Measurements from ENCODE around the gene SPATS2L. TPM values are rescaled to one million over a fixed set of nuclear protein-coding genes. Genes with fewer than 3 reads are reported as not detected.

SPATS2L gene
- total RNA-seq, 2 experiments from 2014 or later, result 79.0 to 82.3 TPM

DNA sequence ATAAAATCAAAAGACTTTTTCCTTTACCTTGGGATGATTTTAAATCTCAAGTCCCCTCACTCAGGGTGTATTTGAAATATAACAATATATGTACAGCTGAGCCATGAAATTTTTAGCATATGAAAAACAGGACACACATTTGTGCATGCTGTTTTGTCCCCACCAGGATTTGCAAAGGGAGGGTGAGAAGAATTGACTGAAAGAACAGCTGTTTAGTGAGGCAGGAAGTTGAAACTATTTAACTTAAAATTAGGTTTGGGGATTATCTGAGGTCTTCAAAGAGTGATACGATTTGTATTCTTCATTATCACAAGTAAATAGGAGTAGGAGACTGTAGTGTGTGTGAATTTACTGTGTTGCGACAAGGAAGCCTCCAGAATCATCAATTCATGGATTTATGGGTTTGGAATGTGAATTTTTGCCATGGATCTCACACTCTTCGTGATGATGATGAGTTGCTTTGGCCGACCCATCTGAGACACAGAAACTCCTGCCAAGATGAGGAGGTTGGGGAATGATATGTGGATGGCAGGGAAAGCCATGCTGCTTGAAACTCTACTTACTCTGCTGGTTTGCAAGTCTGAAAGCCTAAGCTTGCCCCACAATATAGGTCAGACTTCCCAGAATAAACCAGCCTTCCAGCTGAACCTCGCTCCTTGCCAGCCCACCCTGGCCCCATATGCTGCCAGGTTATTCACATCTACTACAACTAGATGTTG, 31.0 kb upstream of the SPATS2L start:
- no peaks in the 10 kb centered on the region for H3K36me3 Mint-ChIP-seq (ENCODE audit: low read depth)
- no peak overlapping the region for H3K27ac Mint-ChIP-seq
- H3K4me3 Mint-ChIP-seq, result no peak overlapping the region
- CTCF ChIA-PET, result no interaction called here
- DNase-seq, result no peak
- peaks cover 18% of the 10 kb centered on the region for H3K27me3 Mint-ChIP-seq
- H3K9me3 Mint-ChIP-seq, result no peaks in the 10 kb centered on the region
- POLR2A ChIA-PET, result no interaction called here
- no peaks in the 10 kb centered on the region for H3K4me1 Mint-ChIP-seq

DNA sequence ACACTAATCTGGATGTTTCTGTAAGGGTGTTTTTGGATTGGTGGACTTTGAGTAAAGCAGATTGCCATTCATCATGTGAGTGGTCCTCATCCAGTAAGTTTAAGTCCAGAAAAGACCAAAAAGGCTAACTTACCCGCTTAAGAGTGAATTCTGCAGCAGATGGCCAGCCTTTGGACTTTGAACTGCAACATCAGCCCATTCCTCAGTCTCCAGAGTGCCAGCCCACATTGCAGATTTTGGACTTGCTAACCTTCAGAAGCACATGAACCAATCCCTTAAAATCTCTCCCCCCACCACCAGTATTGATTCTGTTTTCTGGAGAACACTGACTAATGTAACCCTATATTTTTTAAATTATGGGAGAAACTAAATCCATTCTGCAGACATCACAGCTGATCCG, 30.0 kb upstream of the SPATS2L start:
- H3K4me3 Mint-ChIP-seq, result no peak overlapping the region
- no peaks in the 10 kb centered on the region for H3K36me3 Mint-ChIP-seq (ENCODE audit: low read depth)
- ChIA-PET POLR2A (no interaction called here), CTCF (no interaction called here)
- DNase-seq, result no peak
- H3K9me3 Mint-ChIP-seq, result no peaks in the 10 kb centered on the region
- H3K4me1 Mint-ChIP-seq, result no peaks in the 10 kb centered on the region
- H3K27me3 Mint-ChIP-seq, result peaks cover 18% of the 10 kb centered on the region
- no peak overlapping the region for H3K27ac Mint-ChIP-seq

DNA sequence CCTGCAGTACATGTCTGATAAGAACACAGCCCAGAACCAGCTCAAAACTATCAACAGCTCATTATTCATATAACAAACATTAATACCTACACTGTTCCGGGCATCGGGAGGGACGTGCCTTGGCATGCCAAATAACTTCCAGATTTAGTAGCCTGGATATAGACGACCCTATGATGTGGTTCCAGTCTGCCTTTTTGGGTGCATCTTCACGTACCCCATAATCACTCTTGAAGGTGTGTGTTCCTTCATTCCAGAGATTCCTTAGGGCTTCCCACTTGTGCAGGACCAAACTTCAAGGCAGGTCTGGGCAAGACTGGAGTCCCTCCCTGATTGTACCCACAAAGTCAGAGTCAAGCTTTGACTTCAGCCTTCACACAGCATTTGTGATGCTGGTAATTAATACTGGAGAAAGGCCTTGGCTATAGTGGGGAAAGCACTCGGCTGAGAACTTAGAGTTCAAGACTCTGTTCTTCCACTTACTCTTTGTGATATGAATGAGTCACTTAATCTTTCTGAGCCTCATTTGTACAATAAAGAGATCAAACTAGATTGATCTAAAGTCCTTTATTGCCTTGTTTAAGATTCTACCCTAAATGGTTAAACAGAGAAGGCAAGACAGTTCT, 27.7 kb upstream of the SPATS2L start:
- H3K36me3 Mint-ChIP-seq (ENCODE audit: low read depth), result no peaks in the 10 kb centered on the region
- POLR2A ChIA-PET, result no interaction called here
- no peak overlapping the region for H3K4me3 Mint-ChIP-seq
- DNase-seq, result no peak
- peaks cover 32% of the 10 kb centered on the region for H3K27me3 Mint-ChIP-seq
- CTCF ChIA-PET, result no interaction called here
- H3K27ac Mint-ChIP-seq, result no peak overlapping the region
- no peaks in the 10 kb centered on the region for H3K9me3 Mint-ChIP-seq
- no peaks in the 10 kb centered on the region for H3K4me1 Mint-ChIP-seq

DNA sequence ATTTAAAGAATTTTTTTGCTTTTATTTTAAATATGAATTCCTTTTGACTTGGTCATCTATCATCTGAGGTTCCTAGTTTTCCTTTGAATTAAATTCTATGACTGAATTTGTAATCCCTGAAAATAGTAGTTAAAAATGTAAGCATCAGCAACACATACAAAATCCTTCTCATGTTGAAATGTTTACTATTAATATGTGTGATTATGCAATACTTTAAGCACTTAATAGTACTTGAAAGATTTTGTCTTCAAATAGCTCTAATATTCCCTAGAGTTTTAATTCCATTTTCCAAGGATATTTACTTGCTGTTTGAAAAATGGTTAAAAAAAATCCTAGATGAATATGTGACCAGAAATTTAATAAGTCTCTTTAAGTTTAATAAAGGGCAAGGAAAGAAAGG, 26.6 kb upstream of the SPATS2L start:
- peaks cover 37% of the 10 kb centered on the region for H3K27me3 Mint-ChIP-seq
- POLR2A ChIA-PET, result no interaction called here
- no peaks in the 10 kb centered on the region for H3K36me3 Mint-ChIP-seq (ENCODE audit: low read depth)
- no peak overlapping the region for H3K4me3 Mint-ChIP-seq
- CTCF ChIA-PET, result no interaction called here
- DNase-seq, result no peak
- H3K9me3 Mint-ChIP-seq, result no peaks in the 10 kb centered on the region
- no peaks in the 10 kb centered on the region for H3K4me1 Mint-ChIP-seq
- no peak overlapping the region for H3K27ac Mint-ChIP-seq

DNA sequence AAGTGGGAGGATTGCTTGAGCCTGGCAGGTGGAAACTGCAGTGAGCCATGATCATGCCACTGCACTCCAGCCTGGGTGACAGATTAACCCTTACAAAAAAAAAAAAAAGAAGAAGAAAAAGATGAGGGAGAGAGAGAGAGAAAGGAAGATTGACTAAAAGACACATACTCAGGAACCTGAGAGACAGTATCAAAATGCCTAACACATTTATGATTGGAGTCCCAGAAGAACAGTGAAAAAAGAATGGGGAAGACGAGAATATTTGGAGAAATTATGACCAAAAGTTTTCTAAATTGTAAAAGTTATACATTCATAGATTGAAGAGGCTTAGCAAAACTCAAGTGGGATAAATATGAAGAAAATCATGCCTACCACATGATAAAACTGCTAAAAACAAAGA, 19.9 kb upstream of the SPATS2L start:
- ChIA-PET POLR2A (no interaction called here), CTCF (no interaction called here)
- DNase-seq, result no peak

DNA sequence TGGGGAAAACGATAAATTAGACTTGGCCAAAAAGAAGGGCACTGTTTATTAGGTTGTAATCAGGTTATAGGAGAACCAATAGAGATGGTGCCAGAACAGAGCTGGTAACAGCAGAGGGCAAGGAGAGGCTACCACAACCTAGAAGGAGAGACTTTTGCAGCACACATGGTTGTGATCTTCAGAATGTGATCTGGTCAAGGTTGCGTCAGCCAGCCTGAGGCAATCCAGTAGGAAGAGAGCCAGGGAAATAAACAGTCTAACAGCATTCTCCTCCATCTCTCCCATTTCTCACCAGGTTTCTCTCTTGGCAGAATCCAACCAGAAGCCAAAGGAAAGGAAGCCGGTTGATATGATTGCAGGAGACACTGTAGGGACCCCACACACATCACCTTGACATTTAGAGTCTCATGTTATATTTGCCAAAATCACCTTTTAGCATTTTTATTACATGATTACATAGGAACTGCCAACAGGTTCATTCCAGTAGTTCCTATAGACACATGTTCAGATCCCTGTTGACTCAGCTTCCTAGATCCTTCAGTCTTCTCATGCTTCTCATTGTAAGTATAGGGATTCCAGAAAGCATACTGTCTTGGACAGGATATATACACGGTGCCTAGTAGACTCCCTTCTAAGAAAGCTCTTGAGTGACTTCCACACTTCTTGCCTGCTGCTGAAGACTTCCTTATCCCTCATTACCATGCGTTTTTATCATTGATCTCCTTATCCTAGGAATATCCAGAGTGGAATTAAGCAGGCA, 17.6 kb upstream of the SPATS2L start:
- Mint-ChIP-seq H3K27me3 (peaks cover 36% of the 10 kb centered on the region), H3K36me3 (ENCODE audit: low read depth) (no peaks in the 10 kb centered on the region), H3K4me1 (no peaks in the 10 kb centered on the region), H3K27ac (no peak overlapping the region), H3K4me3 (no peak overlapping the region), H3K9me3 (peaks cover 2% of the 10 kb centered on the region)
- CTCF ChIA-PET, result no interaction called here
- POLR2A ChIA-PET, result no interaction called here
- no peak for DNase-seq

More for the DNA sequence above, 19.9 kb upstream of the SPATS2L start:
- peaks cover 45% of the 10 kb centered on the region for H3K27me3 Mint-ChIP-seq
- peaks cover 2% of the 10 kb centered on the region for H3K9me3 Mint-ChIP-seq
- no peak overlapping the region for H3K4me3 Mint-ChIP-seq
- H3K4me1 Mint-ChIP-seq, result no peaks in the 10 kb centered on the region
- H3K27ac Mint-ChIP-seq, result no peak overlapping the region
- no peaks in the 10 kb centered on the region for H3K36me3 Mint-ChIP-seq (ENCODE audit: low read depth)

DNA sequence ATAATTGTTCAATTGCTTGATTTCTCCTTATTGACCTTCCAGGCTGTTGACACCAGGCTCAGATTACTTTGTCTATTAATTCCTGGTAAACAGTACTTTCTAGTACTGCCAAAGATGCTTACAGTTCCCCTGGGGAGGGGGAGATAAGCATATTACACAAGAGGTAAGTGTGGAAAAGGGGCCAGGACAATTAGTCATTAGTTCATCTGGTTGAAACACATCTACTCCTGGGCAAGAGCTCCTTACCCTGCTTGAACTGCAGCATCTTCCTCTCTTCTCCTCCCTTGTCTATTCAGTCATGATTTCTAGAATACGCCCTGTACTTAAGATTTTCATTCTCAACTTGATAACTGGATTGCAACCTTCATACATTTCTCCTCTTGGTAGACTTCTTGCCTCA, 10.4 kb upstream of the SPATS2L start:
- peaks cover 15% of the 10 kb centered on the region for H3K27me3 Mint-ChIP-seq
- no peaks in the 10 kb centered on the region for H3K9me3 Mint-ChIP-seq
- peaks cover 11% of the 10 kb centered on the region for H3K4me1 Mint-ChIP-seq
- POLR2A ChIA-PET, result interaction anchor here (2.0 kb wide), 1 partner anchor 10 kb away, joined by 4 read pairs; the partner anchor contains the start of gene SPATS2L
- no peak overlapping the region for H3K27ac Mint-ChIP-seq
- CTCF ChIA-PET, result interaction anchor here (1.2 kb wide), 1 partner anchor 185 kb away, joined by 3 read pairs; no protein-coding TSS in a partner anchor
- H3K36me3 Mint-ChIP-seq (ENCODE audit: low read depth), result no peaks in the 10 kb centered on the region
- no peak overlapping the region for H3K4me3 Mint-ChIP-seq
- no peak for DNase-seq

DNA sequence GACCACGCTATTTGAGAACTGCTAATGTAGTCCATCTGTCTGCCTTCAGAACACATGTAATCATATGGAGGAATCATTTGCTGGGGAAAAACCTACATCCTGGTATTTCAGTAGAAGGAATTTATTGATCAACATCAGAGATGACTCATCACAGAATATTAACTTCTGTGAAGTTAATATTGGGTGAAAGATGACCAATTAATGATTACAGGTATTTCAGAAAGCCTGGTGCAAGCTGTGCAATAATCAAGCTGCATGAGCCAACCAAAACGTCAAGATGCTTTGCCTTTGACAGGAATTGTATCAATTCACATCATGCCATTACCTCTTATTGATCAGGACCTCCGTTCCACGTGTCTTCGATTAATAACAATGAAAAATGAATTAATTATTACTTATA, 9.4 kb upstream of the SPATS2L start:
- H3K4me3 Mint-ChIP-seq, result no peak overlapping the region
- ChIA-PET CTCF (no interaction called here), POLR2A (interaction anchor here (2.0 kb wide), 1 partner anchor 9 kb away, joined by 4 read pairs; the partner anchor contains the start of gene SPATS2L)
- H3K9me3 Mint-ChIP-seq, result no peaks in the 10 kb centered on the region
- no peaks in the 10 kb centered on the region for H3K36me3 Mint-ChIP-seq (ENCODE audit: low read depth)
- H3K27ac Mint-ChIP-seq, result no peak overlapping the region
- H3K27me3 Mint-ChIP-seq, result peaks cover 12% of the 10 kb centered on the region
- no peak for DNase-seq
- H3K4me1 Mint-ChIP-seq, result peaks cover 11% of the 10 kb centered on the region

DNA sequence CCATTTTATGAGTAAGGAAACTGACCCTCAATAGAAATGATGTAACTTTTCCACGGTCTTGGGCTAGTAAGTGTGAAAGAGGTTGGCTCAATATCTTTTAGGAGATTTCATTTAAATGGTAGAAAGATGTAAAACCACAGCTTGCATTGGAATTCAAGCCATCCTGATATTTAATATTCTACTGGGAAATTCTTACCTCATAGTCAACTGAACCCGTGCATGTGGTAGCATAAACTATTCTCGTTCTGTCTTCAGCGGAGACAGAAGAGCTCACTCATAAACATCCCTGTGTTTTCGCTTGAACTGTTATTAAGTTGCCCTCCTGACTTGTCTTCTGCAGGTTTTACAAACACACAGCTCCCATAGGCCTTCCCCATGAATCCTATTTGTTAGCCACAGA, 8.5 kb upstream of the SPATS2L start:
- no peaks in the 10 kb centered on the region for H3K9me3 Mint-ChIP-seq
- POLR2A ChIA-PET, result no interaction called here
- H3K36me3 Mint-ChIP-seq (ENCODE audit: low read depth), result no peaks in the 10 kb centered on the region
- no peak for DNase-seq
- peaks cover 12% of the 10 kb centered on the region for H3K27me3 Mint-ChIP-seq
- CTCF ChIA-PET, result no interaction called here
- no peak overlapping the region for H3K4me3 Mint-ChIP-seq
- peaks cover 15% of the 10 kb centered on the region for H3K4me1 Mint-ChIP-seq
- no peak overlapping the region for H3K27ac Mint-ChIP-seq

DNA sequence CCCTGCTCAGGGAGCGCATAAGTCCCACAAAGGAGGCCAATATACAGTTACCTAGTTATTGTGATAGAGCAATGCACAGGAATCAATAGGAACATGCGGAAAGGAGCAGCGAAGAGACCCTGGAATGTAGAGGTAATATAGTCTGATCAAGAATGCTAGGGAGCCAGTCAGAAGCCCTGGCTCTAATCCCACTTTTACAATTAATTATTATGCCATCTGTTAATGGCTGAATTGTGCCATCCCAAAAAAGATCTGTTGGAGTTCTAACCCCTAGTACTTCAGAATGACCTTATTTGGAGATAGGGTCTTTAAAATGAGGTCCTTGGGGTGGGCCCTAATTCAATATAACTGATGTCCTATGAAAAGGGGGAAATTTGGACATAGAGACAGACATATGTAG, 7.7 kb upstream of the SPATS2L start:
- Mint-ChIP-seq H3K4me1 (peaks cover 19% of the 10 kb centered on the region), H3K36me3 (ENCODE audit: low read depth) (no peaks in the 10 kb centered on the region), H3K9me3 (no peaks in the 10 kb centered on the region), H3K4me3 (no peak overlapping the region), H3K27me3 (peaks cover 12% of the 10 kb centered on the region), H3K27ac (no peak overlapping the region)
- ChIA-PET CTCF (no interaction called here), POLR2A (no interaction called here)
- DNase-seq, result no peak

DNA sequence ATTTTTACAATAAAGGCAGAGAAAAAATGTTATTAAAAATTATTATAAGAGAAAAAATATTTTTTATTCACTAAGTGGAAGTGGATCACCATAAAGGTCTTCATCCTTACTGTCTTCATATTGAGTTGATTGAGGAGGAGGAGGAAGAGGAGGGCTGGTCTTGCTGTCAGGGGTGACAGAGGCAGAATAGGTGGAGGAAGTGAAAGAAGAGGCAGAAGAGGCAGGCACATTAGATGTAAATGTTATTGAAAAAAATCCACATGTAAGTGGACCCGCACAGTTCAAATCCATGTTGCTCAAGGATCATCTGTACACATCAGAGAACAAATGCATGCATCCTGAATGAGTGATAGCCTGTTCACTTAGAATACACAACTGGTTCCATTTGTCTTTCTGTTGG, 6.4 kb upstream of the SPATS2L start:
- no peaks in the 10 kb centered on the region for H3K9me3 Mint-ChIP-seq
- POLR2A ChIA-PET, result no interaction called here
- H3K27me3 Mint-ChIP-seq, result peaks cover 11% of the 10 kb centered on the region
- H3K4me3 Mint-ChIP-seq, result no peak overlapping the region
- no peak overlapping the region for H3K27ac Mint-ChIP-seq
- CTCF ChIA-PET, result no interaction called here
- H3K4me1 Mint-ChIP-seq, result peaks cover 19% of the 10 kb centered on the region
- H3K36me3 Mint-ChIP-seq (ENCODE audit: low read depth), result no peaks in the 10 kb centered on the region
- no peak for DNase-seq

DNA sequence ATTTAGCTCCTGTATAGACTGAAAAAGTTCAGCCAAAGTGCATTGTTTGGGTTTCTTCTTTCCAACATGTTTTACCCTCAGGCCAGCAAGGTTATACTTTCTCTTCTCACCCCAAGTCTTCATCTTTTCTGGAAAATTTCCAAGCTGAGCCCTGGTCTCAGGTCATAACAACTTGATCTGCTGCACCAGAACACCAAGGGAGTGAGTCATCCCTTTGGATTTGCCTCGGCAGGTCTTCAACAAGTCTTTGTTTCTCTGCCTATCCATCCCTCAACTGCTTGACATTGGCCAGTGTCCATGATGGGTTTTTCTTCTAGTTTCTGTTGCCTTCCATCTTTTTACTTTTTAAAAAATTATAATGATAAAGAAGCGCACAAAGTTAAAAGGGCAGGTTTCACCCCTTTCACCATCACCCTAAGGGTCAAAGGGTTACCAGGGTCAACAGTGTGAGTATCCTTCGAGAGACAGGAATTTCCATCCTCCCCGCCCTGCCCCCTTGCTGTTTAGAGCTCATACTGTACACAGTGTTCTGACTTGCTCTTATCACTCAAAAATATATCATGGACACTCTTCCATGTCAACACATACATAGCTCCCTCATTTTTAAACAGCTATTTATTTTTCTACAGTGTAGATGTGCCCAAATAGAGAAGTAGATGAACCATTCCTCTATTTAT, 5.7 kb upstream of the SPATS2L start:
- no peaks in the 10 kb centered on the region for H3K36me3 Mint-ChIP-seq (ENCODE audit: low read depth)
- ChIA-PET CTCF (no interaction called here), POLR2A (no interaction called here)

More for the DNA sequence above, 5.7 kb upstream of the SPATS2L start:
- Mint-ChIP-seq H3K4me1 (peaks cover 17% of the 10 kb centered on the region), H3K27ac (no peak overlapping the region), H3K9me3 (no peaks in the 10 kb centered on the region), H3K27me3 (peaks cover 10% of the 10 kb centered on the region), H3K4me3 (no peak overlapping the region)
- no peak for DNase-seq

All from activated CD4-positive, alpha-beta memory T cell treated with anti-CD3 and anti-CD28 coated beads, Interleukin-2, amount 10 ng/mL, durations not matched to agents 7 days and 5 days (primary cell).